GM12875 (cell line): ENCODE data around the gene TOMM20.

Source experiments
- H3K4me3 ChIP-seq: one replicate; pipeline ENCODE4 v1.5.1; 2011; ENCODE audit warnings: low read depth, low read length, control low read depth
- TF ChIP-seq, protein P1 (sequence below): IDR thresholded peaks from 2 replicates; pipeline ENCODE4 v1.5.1; 2011; ENCODE audit warnings: low read depth, mild to moderate bottlenecking, control low read depth, inconsistent platforms, low read length, moderate library complexity, borderline replicate concordance; ENCODE audit not compliant: insufficient read depth

The TOMM20 gene

DNA sequence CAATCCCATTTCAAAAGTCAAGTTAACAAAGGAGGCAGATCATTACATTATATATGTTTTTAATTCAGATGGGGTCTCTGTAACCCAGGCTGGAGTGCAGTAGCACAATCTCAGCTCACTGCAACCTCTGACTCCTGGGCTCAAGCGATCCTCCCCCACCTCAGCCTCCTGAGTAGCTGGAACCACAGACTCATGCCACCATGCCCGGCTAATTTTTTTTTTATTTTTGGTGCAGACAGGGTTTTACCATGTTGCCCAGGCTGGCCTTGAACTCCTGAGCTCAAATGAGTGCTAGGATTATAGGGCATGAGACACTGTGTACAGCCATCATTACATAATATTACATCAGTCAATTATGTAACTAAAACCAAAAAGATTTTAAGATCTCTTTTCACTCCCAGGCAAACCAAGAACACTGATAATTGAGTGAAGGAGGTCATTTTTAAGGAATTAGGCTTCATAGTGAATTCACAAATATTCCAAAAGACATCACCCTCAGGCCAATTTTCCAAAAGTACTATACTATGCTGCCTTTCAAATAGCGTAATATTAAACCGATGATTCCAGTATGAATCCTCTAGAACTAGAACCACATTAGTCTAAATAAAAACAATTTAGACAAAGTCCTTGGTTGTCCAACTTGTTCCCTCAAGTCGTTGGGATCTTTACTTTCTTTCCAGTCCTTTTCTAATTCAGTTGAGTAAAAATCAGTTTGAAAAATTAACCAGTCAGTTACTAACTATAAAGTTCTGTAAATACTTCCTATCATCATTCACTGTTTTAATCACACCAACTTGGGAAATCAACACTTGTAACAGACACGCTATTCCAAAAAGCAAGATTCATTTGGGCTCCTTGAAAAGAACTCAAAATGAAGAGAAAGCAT is 16.1 kb downstream of the TOMM20 start:
- TF ChIP-seq, protein P1, sequence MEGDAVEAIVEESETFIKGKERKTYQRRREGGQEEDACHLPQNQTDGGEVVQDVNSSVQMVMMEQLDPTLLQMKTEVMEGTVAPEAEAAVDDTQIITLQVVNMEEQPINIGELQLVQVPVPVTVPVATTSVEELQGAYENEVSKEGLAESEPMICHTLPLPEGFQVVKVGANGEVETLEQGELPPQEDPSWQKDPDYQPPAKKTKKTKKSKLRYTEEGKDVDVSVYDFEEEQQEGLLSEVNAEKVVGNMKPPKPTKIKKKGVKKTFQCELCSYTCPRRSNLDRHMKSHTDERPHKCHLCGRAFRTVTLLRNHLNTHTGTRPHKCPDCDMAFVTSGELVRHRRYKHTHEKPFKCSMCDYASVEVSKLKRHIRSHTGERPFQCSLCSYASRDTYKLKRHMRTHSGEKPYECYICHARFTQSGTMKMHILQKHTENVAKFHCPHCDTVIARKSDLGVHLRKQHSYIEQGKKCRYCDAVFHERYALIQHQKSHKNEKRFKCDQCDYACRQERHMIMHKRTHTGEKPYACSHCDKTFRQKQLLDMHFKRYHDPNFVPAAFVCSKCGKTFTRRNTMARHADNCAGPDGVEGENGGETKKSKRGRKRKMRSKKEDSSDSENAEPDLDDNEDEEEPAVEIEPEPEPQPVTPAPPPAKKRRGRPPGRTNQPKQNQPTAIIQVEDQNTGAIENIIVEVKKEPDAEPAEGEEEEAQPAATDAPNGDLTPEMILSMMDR, result no peak
- no peak overlapping the region for H3K4me3 ChIP-seq

DNA sequence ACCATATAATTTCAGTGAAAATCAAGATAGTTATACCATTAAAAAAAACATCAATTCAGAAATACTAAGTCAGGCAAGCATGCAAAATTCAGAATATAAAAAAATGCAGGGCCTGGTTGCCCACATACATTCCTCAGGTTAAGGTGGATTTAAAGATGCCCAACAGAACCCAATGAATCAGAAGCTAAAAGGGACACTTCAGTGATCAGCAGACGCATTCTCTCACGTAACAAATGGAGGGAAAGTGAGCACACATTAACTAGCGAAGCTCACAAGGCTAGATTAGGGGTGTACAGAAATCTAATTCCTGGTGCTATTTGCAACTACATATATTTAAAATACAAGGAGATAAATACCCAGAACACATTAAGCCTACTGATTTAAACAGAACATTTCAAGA is 17.5 kb downstream of the TOMM20 start:
- TF ChIP-seq, protein P1, result no peak
- no peak overlapping the region for H3K4me3 ChIP-seq

DNA sequence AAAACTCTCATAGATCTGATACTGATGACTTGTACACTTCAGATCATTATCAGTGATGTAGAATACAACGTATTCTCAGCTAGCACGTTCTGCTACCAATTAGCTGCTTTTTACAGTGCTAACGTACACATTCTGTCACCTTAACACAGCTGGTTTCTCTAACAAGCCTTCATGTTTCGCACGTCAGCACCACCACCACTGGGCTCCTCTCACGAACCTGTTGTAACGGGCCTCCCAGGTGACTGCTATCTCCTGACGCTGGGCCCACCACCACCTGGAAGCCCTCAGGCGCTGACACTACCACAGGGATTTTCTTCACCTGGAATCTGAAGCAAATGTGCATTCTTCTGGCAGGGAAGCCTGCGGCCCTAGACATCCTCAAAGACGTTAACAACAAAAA is 19.8 kb downstream of the TOMM20 start:
- TF ChIP-seq, protein P1, result no peak
- H3K4me3 ChIP-seq, result no peak overlapping the region

DNA sequence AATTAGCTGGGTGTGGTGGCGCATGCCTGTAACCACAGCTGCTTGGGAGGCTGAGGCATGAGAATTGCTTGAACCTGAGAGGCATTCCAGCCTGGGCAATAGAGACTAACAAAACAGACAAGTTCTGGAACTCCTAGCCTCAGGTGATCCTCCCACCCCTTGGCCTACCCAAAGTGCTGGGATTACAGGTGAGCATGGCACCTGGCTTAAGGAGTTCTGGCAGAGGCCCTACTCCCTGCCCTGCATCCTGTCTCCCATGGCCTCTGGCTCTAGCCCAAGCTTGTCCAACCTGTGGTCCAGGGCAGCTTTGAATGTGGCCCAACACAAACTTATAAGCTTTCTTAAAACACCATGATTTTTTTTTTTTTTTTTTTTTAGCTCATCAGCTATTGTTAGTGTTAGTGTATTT is 20.4 kb downstream of the TOMM20 start:
- TF ChIP-seq, protein P1, result no peak
- no peak overlapping the region for H3K4me3 ChIP-seq

DNA sequence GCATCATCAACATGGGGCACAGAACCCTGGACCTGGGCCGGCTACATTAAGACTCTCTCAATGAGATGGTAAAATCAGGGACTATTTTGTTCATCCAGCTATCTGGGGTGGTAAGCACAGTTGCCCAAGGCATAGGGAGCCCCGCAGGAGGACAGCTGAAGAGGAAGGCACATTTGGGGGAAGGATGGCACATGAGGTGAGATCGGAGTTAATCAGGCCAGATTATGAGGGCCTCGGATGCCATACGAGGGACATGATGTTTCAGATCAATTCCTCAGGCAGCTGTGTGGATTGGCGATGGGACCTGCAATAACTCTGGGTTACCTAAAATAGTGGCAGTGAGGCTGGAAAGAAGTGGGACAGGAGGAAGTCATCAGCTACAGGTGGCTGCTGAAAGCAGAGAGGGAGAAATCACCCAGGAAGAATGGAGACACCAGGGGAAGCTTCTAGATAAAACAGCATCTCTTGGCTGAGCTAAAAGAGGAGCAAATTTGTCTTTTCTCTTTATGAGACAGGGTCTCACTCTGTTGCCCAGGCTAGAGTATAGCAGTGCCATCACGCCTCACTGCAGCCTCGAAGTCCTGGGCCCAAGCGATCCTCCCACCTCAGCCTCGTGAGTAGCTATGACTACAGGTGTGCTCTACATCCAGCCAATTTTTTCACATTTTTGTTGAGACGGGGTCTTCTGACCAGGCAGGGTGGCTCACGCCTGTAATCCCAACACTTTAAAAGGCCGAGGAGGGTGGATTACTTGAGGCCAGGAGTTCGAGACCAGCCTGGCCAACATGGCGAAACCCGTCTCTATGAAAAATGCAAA is 21.1 kb downstream of the TOMM20 start:
- no peak overlapping the region for H3K4me3 ChIP-seq
- TF ChIP-seq, protein P1, result no peak

DNA sequence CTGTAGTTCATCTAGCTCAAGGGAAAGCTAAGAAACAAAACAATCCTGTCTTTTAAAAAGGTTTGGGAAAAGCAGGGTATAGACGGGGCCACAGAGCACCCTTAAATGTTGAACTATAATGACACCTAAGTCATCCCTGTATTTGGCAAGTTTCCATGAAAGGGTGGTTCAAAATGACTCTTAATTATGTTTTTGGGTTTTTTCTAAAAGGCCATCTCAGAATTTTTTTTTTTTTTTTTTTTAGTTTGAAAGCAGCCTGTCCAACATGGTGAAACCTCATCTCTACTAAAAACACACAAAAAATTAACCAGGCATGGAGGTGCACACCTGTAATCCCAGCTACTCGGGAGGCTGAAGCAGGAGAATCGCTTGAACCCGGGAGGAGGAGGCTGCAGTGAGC is 22.2 kb downstream of the TOMM20 start:
- TF ChIP-seq, protein P1, result no peak
- no peak overlapping the region for H3K4me3 ChIP-seq
